K562 (cell line): ENCODE measurements around the gene RBAK. TPM values are rescaled to one million over a fixed set of nuclear protein-coding genes. Genes with fewer than 3 reads are reported as not detected.

ENCODE experiments used
- ATAC-seq: fragments of 200-7000 bp; cut with Tn5 transposase; 3 replicates; pipeline ENCODE4 v1.9.1; 2020; ENCODE audit warnings: moderate library complexity
- BruUV-seq: library from RNA; stranded (reverse); fragments of 400-500 nt; replicated peaks from 2 replicates; lab custom pipeline; 2021; lab: Mats Ljungman, UMichigan
- CTCF ChIA-PET: fragments of 300-600 bp; formaldehyde crosslinking; extraction: SDS; loops from one replicate; lab custom pipeline; 2021; ENCODE audit warnings: low intra/inter-chr PET ratio; lab: Yijun Ruan, JAX
- POLR2A ChIA-PET: fragments of 300-600, 350-650 bp; sonication (Branson Sonifier 250); formaldehyde crosslinking; extraction: SDS; loops from one replicate; lab custom pipeline; 2021; ENCODE audit warnings: antibody characterized with exemption, inconsistent platforms; lab: Yijun Ruan, JAX
- DNase-seq, 4 experiments: peaks; one replicate each; pipeline versions ENCODE4 v3.0.0 to v3.0.0-alpha.2; 2011 to 2018; ENCODE audit warnings: low spot score in 3 of 4, mixed read lengths in 3 of 4; ENCODE audit errors: extremely low read depth in 1 of 4
- FAIRE-seq: peaks from 2 replicates; lab custom pipeline; 2011; peaks lifted over from hg19 to GRCh38; lab: Jason Lieb, UNC
- H2AFZ ChIP-seq: 2 replicates; pipeline ENCODE4 v1.6.0; 2011; ENCODE audit warnings: low read depth, low read length, control low read depth, inconsistent platforms
- H3K27ac ChIP-seq: fragments of 200-600 bp; 3 replicates; pipeline ENCODE4 v1.8.0; 2011; ENCODE audit warnings: low read depth, mild to moderate bottlenecking, control low read depth, inconsistent platforms, low read length, moderate library complexity, mixed read lengths; ENCODE audit errors: extremely low read depth
- H3K27me3 ChIP-seq, 2 experiments: fragments of 300-600 bp in 1 of 2; 2 replicates in 1 of 2; 3 replicates in 1 of 2; pipeline versions ENCODE4 v1.6.0 to v1.8.0; 2011; ENCODE audit warnings: inconsistent platforms in 2 of 2, low read length in 2 of 2, mild to moderate bottlenecking in 1 of 2, mixed read lengths in 1 of 2, moderate library complexity in 1 of 2; ENCODE audit not compliant: control insufficient read depth in 2 of 2, insufficient read depth in 2 of 2
- H3K36me3 ChIP-seq: fragments of 300-600 bp; 3 replicates; pipeline ENCODE4 v1.8.0; 2011; ENCODE audit warnings: mild to moderate bottlenecking, low read length, inconsistent platforms; ENCODE audit not compliant: control insufficient read depth, insufficient read depth
- H3K4me1 ChIP-seq, 2 experiments: fragments of 200-600 bp in 1 of 2; replicated peaks in 1 of 2; 2 replicates in 1 of 2; 3 replicates in 1 of 2; pipeline versions ENCODE4 v1.5.1 to v1.8.0; 2011; ENCODE audit warnings: inconsistent platforms in 2 of 2, low read length in 2 of 2, mild to moderate bottlenecking in 1 of 2, mixed read lengths in 1 of 2, moderate library complexity in 1 of 2; ENCODE audit not compliant: control insufficient read depth in 2 of 2, insufficient read depth in 2 of 2
- H3K4me2 ChIP-seq: 2 replicates; pipeline ENCODE4 v1.6.1; 2011; ENCODE audit warnings: low read length, control low read depth, inconsistent platforms, mixed read lengths; ENCODE audit not compliant: insufficient read depth
- H3K4me3 ChIP-seq: fragments of 200-600 bp; sonication (generic), shearing (Covaris generic); 2 replicates; pipeline ENCODE4 v1.5.1; 2016; ENCODE audit warnings: control low read depth, inconsistent platforms
- H3K79me2 ChIP-seq: fragments of 200-600 bp; 3 replicates; pipeline ENCODE4 v1.8.0; 2011; ENCODE audit warnings: low read length, inconsistent platforms; ENCODE audit not compliant: control insufficient read depth, insufficient read depth
- H3K9ac ChIP-seq, 2 experiments: 2 replicates each; pipeline versions ENCODE4 v1.6.0 to v1.6.1; 2011; ENCODE audit warnings: low read depth in 2 of 2, low read length in 2 of 2, control low read depth in 1 of 2, inconsistent platforms in 1 of 2, mild to moderate bottlenecking in 1 of 2, mixed read lengths in 1 of 2; ENCODE audit not compliant: insufficient read depth in 1 of 2
- H3K9me1 ChIP-seq: one replicate; pipeline ENCODE4 v1.6.0; 2011; ENCODE audit warnings: inconsistent platforms, mild to moderate bottlenecking, low read length, moderate library complexity; ENCODE audit not compliant: control insufficient read depth, insufficient read depth
- H3K9me3 ChIP-seq: replicated peaks from 2 replicates; pipeline ENCODE4 v1.5.1; 2011; ENCODE audit warnings: low read depth, low read length, inconsistent platforms; ENCODE audit not compliant: control insufficient read depth, insufficient read depth
- H4K20me1 ChIP-seq: replicated peaks from 2 replicates; pipeline ENCODE4 v1.6.1; 2011; ENCODE audit warnings: low read length, inconsistent platforms, mixed read lengths; ENCODE audit not compliant: control insufficient read depth, insufficient read depth
- GABPB1 ChIP-seq: sonication (generic); formaldehyde crosslinking; IDR thresholded peaks from 2 replicates; pipeline ENCODE4 v1.8.0; 2022; ENCODE audit warnings: mild to moderate bottlenecking, missing genetic modification reagents
- ILK ChIP-seq: fragments of 450-650 bp; IDR thresholded peaks from 2 replicates; pipeline ENCODE4 v1.6.1; 2016; ENCODE audit warnings: missing genetic modification characterization, low read depth, mild to moderate bottlenecking, missing compliant biosample characterization, moderate library complexity, borderline replicate concordance
- NONO ChIP-seq, 2 experiments: fragments of 200-400 bp in 1 of 2; fragments of 450-650 bp in 1 of 2; formaldehyde crosslinking in 1 of 2; IDR thresholded peaks; 2 replicates each; pipeline ENCODE4 v1.6.1; 2017; ENCODE audit warnings: low read depth in 2 of 2, mild to moderate bottlenecking in 2 of 2, moderate library complexity in 2 of 2, low read length in 1 of 2
- PCBP1 ChIP-seq: fragments of 200-400 bp; formaldehyde crosslinking; IDR thresholded peaks from 2 replicates; pipeline ENCODE4 v1.6.1; 2018; ENCODE audit warnings: mild to moderate bottlenecking, low read depth, low read length; ENCODE audit not compliant: poor library complexity, severe bottlenecking
- PPARD ChIP-seq: fragments of 250-450 bp; sonication (Bioruptor Pico); IDR thresholded peaks from 2 replicates; pipeline ENCODE4 v1.8.0; 2022; ENCODE audit warnings: inconsistent platforms, mild to moderate bottlenecking, moderate library complexity
- RBM17 ChIP-seq: fragments of 200-400 bp; formaldehyde crosslinking; IDR thresholded peaks from 2 replicates; pipeline ENCODE4 v1.6.1; 2017; ENCODE audit warnings: low read depth, mild to moderate bottlenecking, low read length, borderline replicate concordance
- SIX5 ChIP-seq, 2 experiments: IDR thresholded peaks; 2 replicates each; pipeline ENCODE4 v1.6.1; 2011; ENCODE audit warnings: low read length in 2 of 2, borderline replicate concordance in 1 of 2, low read depth in 1 of 2, mild to moderate bottlenecking in 1 of 2, moderate library complexity in 1 of 2; ENCODE audit not compliant: insufficient read depth in 1 of 2
- ZNF224 ChIP-seq: sonication (generic); formaldehyde crosslinking; IDR thresholded peaks from 2 replicates; pipeline ENCODE4 v1.8.0; 2022; ENCODE audit warnings: mild to moderate bottlenecking, missing genetic modification reagents
- WGBS: fragments of 100-300 bp; shearing (Covaris generic); methylation state at CpG from one replicate; pipeline ENCODE4 v1.1.6; 2016; ENCODE audit warnings: low coverage, mixed read lengths; ENCODE audit not compliant: insufficient coverage; ENCODE audit errors: missing lambda C conversion rate; 5-methylcytosine and 5-hydroxymethylcytosine counted together
- in situ Hi-C: fragments of 300-500 bp; cut with MboI; formaldehyde crosslinking; loops from 4 replicates; pipeline ENCODE4 v1.15.0; 2018; ENCODE audit warnings: inconsistent platforms, mixed read lengths
- intact Hi-C: fragments of 100-400 bp; cut with micrococcal nuclease; formaldehyde crosslinking; loops from 2 replicates; pipeline ENCODE4 v1.14.2; 2022
- polyA plus RNA-seq, 8 experiments: library from polyadenylated mRNA; depleted of rRNA in 4 of 8; stranded (reverse) in 5 of 8; unstranded in 3 of 8; fragments of >200 nt; fragmentation: Nextera tagmentation in 2 of 8; fragmentation: Illumina TruSeq in 1 of 8; extraction: Ambion mirVana in 2 of 8; extraction: Trizol in 1 of 8; gene quantifications; 2 replicates each; pipeline versions ENCODE4 v1.2.1 to v1.2.3, GENCODE V29; 2011 to 2014; ENCODE audit warnings: inconsistent platforms in 1 of 8, missing spikeins in 1 of 8
- total RNA-seq, 7 experiments: library from RNA; depleted of rRNA in 6 of 7; stranded (reverse); fragments of >200 nt in 6 of 7; fragmentation: Illumina TruSeq in 2 of 7; extraction: Trizol in 2 of 7; gene quantifications; 2 replicates each; pipeline versions ENCODE4 v1.2.1 to v1.2.3, GENCODE V29; 2011 to 2021; ENCODE audit warnings: low replicate concordance in 1 of 7
- TF ChIP-seq, protein P1 (sequence below): fragments of 450-650 bp; formaldehyde crosslinking; IDR thresholded peaks from 2 replicates; pipeline ENCODE4 v1.4.0; 2022; ENCODE audit warnings: missing genetic modification characterization

The RBAK gene
- total and polyA plus RNA-seq, 9 of the 15 experiments (the other 6 are each of a cell fraction or from before 2014, with no cell fraction given) = 2.7 to 13.2 (median 10.1) TPM

DNA sequence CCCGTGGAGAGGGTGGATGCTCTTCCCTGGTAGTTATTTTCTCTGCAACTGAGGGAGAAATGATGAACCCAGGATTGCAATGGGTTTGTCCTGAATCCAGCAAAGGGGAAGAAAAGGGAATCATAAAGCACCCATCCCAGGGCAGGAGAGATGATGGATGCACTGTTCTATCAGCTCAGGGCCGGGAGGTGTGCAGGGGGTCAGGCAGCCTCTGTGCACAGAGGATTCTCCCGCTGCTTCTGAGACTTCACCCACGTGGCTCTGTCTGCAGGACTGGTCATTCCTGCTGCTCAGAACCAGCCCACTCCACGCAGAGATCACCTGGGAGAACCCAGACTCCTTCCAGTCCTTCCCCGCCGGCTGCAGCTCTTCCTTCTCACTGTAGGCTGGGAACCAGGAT is 70.7 kb downstream of the RBAK start:
- no peaks in the 10 kb centered on the region for H3K9me3 ChIP-seq
- H4K20me1 ChIP-seq = no peaks in the 10 kb centered on the region; the same call in 1 of the 2 replicates
- H3K79me2 ChIP-seq = no peaks in the 10 kb centered on the region
- BruUV-seq = no TSS peak
- H3K4me1 ChIP-seq = peaks cover 0 to 12% of the 10 kb centered on the region in 2 experiments; a peak in 2 of 5 replicates
- H3K9ac ChIP-seq = no peak overlapping the region
- FAIRE-seq (no peak), ATAC-seq (no peak), DNase-seq (peak in 1 of 4 experiments; percentile 6)
- no peak overlapping the region for H2AFZ ChIP-seq
- no peaks in the 10 kb centered on the region for H3K9me1 ChIP-seq
- intact Hi-C loops (no loop called here), in situ Hi-C loops (no loop called here)
- TF ChIP-seq NONO (IDR thresholded peaks at IDR 0.05; ENCODE audit: low read depth in 2 of 2, low read length in 1 of 2) = no peak
- no peak for TF ChIP-seq SIX5 (IDR thresholded peaks at IDR 0.05; ENCODE audit: borderline replicate concordance in 1 of 2, insufficient read depth in 1 of 2, low read depth in 1 of 2, low read length in 2 of 2)
- TF ChIP-seq GABPB1 = no peak
- no peak for TF ChIP-seq RBM17
- no peak for TF ChIP-seq ILK (tag)
- no peak for TF ChIP-seq ZNF224 (CRISPR knock-in tag)
- no peak for TF ChIP-seq PCBP1
- TF ChIP-seq PPARD = no peak
- TF ChIP-seq, protein P1, sequence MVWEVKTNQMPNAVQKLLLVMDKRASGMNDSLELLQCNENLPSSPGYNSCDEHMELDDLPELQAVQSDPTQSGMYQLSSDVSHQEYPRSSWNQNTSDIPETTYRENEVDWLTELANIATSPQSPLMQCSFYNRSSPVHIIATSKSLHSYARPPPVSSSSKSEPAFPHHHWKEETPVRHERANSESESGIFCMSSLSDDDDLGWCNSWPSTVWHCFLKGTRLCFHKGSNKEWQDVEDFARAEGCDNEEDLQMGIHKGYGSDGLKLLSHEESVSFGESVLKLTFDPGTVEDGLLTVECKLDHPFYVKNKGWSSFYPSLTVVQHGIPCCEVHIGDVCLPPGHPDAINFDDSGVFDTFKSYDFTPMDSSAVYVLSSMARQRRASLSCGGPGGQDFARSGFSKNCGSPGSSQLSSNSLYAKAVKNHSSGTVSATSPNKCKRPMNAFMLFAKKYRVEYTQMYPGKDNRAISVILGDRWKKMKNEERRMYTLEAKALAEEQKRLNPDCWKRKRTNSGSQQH (CRISPR knock-in tag) = no peak
- no peak overlapping the region for H3K4me3 ChIP-seq
- no peaks in the 10 kb centered on the region for H3K36me3 ChIP-seq
- no peak overlapping the region for H3K4me2 ChIP-seq
- ChIA-PET POLR2A (no interaction called here), CTCF (no interaction called here)
- no peak overlapping the region for H3K27ac ChIP-seq
- peaks cover 36 to 58% of the 10 kb centered on the region in 2 experiments for H3K27me3 ChIP-seq
- WGBS = 2% methylated on average over 7 of the region's 7 CpGs
